A549 (cell line): ENCODE data around the gene CACFD1.

Experiments
- CTCF ChIP-seq: fragments of >200 bp; sonication (Bioruptor Twin); formaldehyde crosslinking; IDR thresholded peaks from 3 replicates; pipeline ENCODE4 v1.5.1; 2016
- SMC3 ChIP-seq: fragments of >200 bp; sonication (Bioruptor Twin); formaldehyde crosslinking; IDR thresholded peaks from 3 replicates; pipeline ENCODE4 v1.6.1; 2018; ENCODE audit warnings: inconsistent platforms

- TF ChIP-seq CTCF (no peak), SMC3 (no peak)
Measured at GRCh38 chr9:133461975-133462374, 2.2 kb downstream of the CACFD1 start.
